Natural killer cell (primary cell): ENCODE results near the gene SLAMF8. TPM values are rescaled to one million over a fixed set of nuclear protein-coding genes. Genes with fewer than 3 reads are reported as not detected.

ENCODE experiments used
- ATAC-seq, 3 donors: fragments of 150-1000 bp in 2 of 3; fragments of 200-7000 bp in 1 of 3; cut with Tn5 transposase; 1 replicate in 1 of 3; 2 replicates in 2 of 3; pipeline ENCODE4 v1.10.0; 2021; ENCODE audit warnings: mild to moderate bottlenecking in 2 of 3, moderate library complexity in 2 of 3
- DNase-seq, 2 donors: peaks; one replicate each; pipeline versions ENCODE4 v3.0.0 to v3.0.0-alpha.2; 2013 to 2021; ENCODE audit warnings: mixed read lengths in 1 of 2
- H3K27ac ChIP-seq: one replicate; pipeline ENCODE4 v1.5.1; 2013; ENCODE audit warnings: mild to moderate bottlenecking, low read length
- H3K27me3 ChIP-seq: one replicate; pipeline ENCODE4 v1.6.1; 2013; ENCODE audit warnings: low read length; ENCODE audit not compliant: control insufficient read depth, insufficient read depth
- H3K36me3 ChIP-seq: one replicate; pipeline ENCODE4 v1.6.1; 2013; ENCODE audit warnings: low read length; ENCODE audit not compliant: control insufficient read depth, insufficient read depth
- H3K4me1 ChIP-seq: one replicate; pipeline ENCODE4 v1.6.1; 2013; ENCODE audit warnings: low read length; ENCODE audit not compliant: control insufficient read depth, insufficient read depth
- H3K4me3 ChIP-seq: one replicate; pipeline ENCODE4 v1.5.1; 2013; ENCODE audit warnings: low read length
- H3K9me3 ChIP-seq: one replicate; pipeline ENCODE4 v1.6.1; 2013; ENCODE audit warnings: low read length; ENCODE audit not compliant: control insufficient read depth, insufficient read depth
- H3K27ac Mint-ChIP-seq, 2 donors: one replicate each; pipeline ENCODE4 v1.8.0; 2022; ENCODE audit warnings: mild to moderate bottlenecking in 2 of 2, mixed read lengths in 2 of 2, moderate library complexity in 1 of 2
- H3K27me3 Mint-ChIP-seq, 2 donors: one replicate each; pipeline ENCODE4 v1.8.0; 2022; ENCODE audit warnings: low read depth in 2 of 2, mixed read lengths in 2 of 2
- H3K36me3 Mint-ChIP-seq: one replicate; pipeline ENCODE4 v1.8.0; 2022; ENCODE audit warnings: mixed read lengths
- H3K4me1 Mint-ChIP-seq, 2 donors: one replicate each; pipeline ENCODE4 v1.8.0; 2022; ENCODE audit warnings: mixed read lengths in 2 of 2
- H3K4me3 Mint-ChIP-seq: one replicate; pipeline ENCODE4 v1.8.0; 2022; ENCODE audit warnings: mild to moderate bottlenecking, moderate library complexity, mixed read lengths
- H3K9me3 Mint-ChIP-seq, 2 donors: one replicate each; pipeline ENCODE4 v1.8.0; 2022; ENCODE audit warnings: mixed read lengths in 2 of 2
- WGBS: methylation state at CpG from one replicate; pipeline ENCODE4 v1.1.7; 2013; ENCODE audit warnings: missing lambda C conversion rate; ENCODE audit not compliant: insufficient coverage; 5-methylcytosine and 5-hydroxymethylcytosine counted together
- intact Hi-C: fragments of 100-400 bp; cut with micrococcal nuclease; formaldehyde crosslinking; loops from one replicate; pipeline ENCODE4 v1.14.2; 2022
- total RNA-seq, 4 donors: library from RNA; stranded (reverse); fragments of 120-200 nt in 1 of 4; gene quantifications; one replicate each; pipeline versions ENCODE4 v1.2.3 to v1.2.4, GENCODE V29; 2013 to 2022
- TF ChIP-seq, protein P1 (sequence below): fragments of 200-600 bp; IDR thresholded peaks from one replicate; pipeline ENCODE4 v1.8.0; 2022; ENCODE audit warnings: antibody characterized with exemption

The SLAMF8 gene
- total RNA-seq, 3 donors from 2014 or later (not counting 1 experiment from before 2014, with no cell fraction given), result 0.64 to 4.4 (median 2.8) TPM

DNA sequence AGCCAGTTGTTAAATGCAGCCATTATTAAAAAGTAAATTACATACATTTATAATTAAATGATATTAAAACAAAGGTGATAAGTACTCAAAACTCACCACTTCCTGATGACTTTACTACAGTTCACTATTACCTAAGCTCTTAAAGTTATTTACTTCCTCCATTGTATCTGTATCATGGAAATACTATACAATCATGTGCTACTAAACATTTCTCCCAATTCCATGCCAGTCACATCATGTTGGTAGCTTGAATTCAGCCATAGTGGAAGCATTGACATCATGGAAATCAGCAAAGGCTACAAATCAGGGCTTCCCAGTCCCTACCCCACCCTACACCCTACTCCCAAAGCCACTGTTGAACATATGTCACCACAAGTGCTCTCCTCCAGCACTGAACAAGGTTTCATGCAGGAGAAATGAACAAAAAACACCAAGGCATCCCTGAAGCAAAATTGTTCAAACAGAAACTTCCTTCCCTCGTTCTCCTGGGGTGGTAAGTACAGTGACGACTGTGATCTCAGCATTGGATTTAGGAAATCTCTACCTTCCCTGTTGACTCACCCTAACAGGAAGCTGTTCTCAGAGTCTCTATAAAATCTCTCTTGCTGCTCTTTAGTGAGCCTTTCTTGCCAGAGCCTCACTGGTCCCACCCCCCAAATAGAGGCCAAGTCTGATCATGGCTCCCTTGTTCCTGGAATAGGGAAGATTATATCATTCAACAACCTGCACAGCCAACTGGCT lies 23.1 kb downstream of the SLAMF8 start:
- no peaks in the 10 kb centered on the region for H3K36me3 ChIP-seq
- Mint-ChIP-seq H3K27me3 (peaks cover 0 to 8% of the 10 kb centered on the region in 2 donors), H3K27ac (no peak overlapping the region), H3K4me3 (no peak overlapping the region), H3K9me3 (no peaks in the 10 kb centered on the region), H3K36me3 (no peaks in the 10 kb centered on the region), H3K4me1 (peaks cover 21 to 22% of the 10 kb centered on the region in 2 donors)
- H3K4me1 ChIP-seq, result peaks cover 7% of the 10 kb centered on the region
- ATAC-seq (no peak), DNase-seq (no peak)
- H3K27ac ChIP-seq, result no peak overlapping the region
- intact Hi-C loops, result loop anchor here (5.0 kb wide), 1 partner anchor 47 kb away; the partner anchor contains the start of gene FCRL6
- 60% methylated on average over 2 of the region's 2 CpGs for WGBS
- no peaks in the 10 kb centered on the region for H3K9me3 ChIP-seq
- TF ChIP-seq, protein P1, sequence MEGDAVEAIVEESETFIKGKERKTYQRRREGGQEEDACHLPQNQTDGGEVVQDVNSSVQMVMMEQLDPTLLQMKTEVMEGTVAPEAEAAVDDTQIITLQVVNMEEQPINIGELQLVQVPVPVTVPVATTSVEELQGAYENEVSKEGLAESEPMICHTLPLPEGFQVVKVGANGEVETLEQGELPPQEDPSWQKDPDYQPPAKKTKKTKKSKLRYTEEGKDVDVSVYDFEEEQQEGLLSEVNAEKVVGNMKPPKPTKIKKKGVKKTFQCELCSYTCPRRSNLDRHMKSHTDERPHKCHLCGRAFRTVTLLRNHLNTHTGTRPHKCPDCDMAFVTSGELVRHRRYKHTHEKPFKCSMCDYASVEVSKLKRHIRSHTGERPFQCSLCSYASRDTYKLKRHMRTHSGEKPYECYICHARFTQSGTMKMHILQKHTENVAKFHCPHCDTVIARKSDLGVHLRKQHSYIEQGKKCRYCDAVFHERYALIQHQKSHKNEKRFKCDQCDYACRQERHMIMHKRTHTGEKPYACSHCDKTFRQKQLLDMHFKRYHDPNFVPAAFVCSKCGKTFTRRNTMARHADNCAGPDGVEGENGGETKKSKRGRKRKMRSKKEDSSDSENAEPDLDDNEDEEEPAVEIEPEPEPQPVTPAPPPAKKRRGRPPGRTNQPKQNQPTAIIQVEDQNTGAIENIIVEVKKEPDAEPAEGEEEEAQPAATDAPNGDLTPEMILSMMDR, result no peak
- H3K4me3 ChIP-seq, result no peak overlapping the region
- H3K27me3 ChIP-seq, result no peaks in the 10 kb centered on the region

DNA sequence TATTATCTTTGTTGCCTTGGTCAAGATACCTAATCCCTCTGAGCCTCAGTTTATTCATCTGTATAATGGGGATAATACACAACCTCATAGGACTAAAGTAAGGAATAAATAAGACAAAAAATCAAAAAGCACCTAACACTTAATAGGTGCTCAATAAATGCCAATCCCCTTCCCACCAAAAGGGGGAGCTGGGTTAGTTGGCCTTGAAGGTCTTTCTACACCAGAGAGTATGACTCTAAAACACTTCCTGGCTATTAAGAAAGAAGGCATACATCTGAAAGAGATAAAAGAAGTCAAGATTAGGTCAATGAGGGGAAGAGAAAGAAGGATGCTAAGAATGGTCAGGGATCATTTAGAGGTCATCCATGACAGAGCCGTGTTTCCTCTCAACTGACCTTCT lies 24.7 kb downstream of the SLAMF8 start:
- Mint-ChIP-seq H3K4me3 (no peak overlapping the region), H3K36me3 (no peaks in the 10 kb centered on the region), H3K9me3 (no peaks in the 10 kb centered on the region), H3K4me1 (peaks cover 27 to 28% of the 10 kb centered on the region in 2 donors), H3K27ac (no peak overlapping the region), H3K27me3 (peaks cover 0 to 7% of the 10 kb centered on the region in 2 donors)
- no peaks in the 10 kb centered on the region for H3K9me3 ChIP-seq
- TF ChIP-seq, protein P1, result no peak
- no peak for ATAC-seq
- DNase-seq, result peak in 1 of 2 donors; percentile 32
- no peaks in the 10 kb centered on the region for H3K36me3 ChIP-seq
- intact Hi-C loops, result loop anchor here (5.0 kb wide), 1 partner anchor 49 kb away; the partner anchor contains the start of gene FCRL6
- H3K4me1 ChIP-seq, result peaks cover 14% of the 10 kb centered on the region
- WGBS, result 100% methylated on average over 1 of the region's 1 CpG
- H3K27me3 ChIP-seq, result no peaks in the 10 kb centered on the region
- H3K4me3 ChIP-seq, result no peak overlapping the region
- no peak overlapping the region for H3K27ac ChIP-seq

DNA sequence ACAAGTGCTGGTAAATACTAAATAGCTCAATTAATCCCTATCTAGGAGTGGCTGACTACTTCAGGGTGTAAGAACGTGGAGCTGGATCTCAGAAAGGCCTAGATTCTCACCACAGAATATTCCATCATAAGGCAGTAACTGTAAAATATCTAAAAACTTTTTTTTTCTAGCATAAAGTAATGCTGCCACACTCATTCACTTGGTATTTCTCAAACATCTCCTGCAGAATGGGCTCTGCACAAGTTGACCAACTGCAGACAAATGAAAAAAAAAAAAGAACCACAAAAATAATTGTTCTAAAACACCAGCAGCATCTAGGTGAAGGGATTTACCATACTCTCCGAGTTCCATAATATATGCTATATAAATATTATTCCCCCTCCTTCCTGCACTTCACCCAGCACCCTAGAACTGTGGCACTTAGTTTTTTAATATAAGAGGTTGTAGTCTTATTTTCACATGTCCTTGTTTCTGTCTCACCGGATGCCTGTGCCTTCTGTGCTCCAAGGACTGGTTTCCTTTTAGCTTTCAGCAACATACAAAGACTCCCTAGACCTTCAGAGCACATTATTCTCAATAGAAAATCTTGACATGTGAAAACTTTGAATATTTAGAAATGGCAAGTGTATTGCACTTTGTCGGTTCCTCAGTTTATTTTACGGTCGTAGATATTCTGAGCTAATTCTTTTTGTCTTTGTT lies 26.9 kb downstream of the SLAMF8 start:
- H3K9me3 Mint-ChIP-seq, result no peaks in the 10 kb centered on the region
- TF ChIP-seq, protein P1, result no peak
- Histone ChIP-seq H3K4me1 (peaks cover 14% of the 10 kb centered on the region), H3K27ac (peak overlapping the region; percentile 81), H3K4me3 (no peak overlapping the region), H3K9me3 (no peaks in the 10 kb centered on the region), H3K27me3 (no peaks in the 10 kb centered on the region), H3K36me3 (no peaks in the 10 kb centered on the region)
- peak overlapping the region; percentile 79 to 85 for H3K27ac Mint-ChIP-seq
- H3K27me3 Mint-ChIP-seq, result peaks cover 0 to 3% of the 10 kb centered on the region in 2 donors
- ATAC-seq (no peak), DNase-seq (peak in 1 of 2 donors; percentile 37)
- WGBS, result 58% methylated on average over 4 of the region's 6 CpGs
- intact Hi-C loops, result loop anchor here (5.0 kb wide), 1 partner anchor 51 kb away; the partner anchor contains the start of gene FCRL6
- H3K36me3 Mint-ChIP-seq, result no peaks in the 10 kb centered on the region
- peaks cover 19 to 28% of the 10 kb centered on the region in 2 donors for H3K4me1 Mint-ChIP-seq
- peak overlapping the region; percentile 86 for H3K4me3 Mint-ChIP-seq
